ENCODE measurements around the gene LRRC70. TPM values are rescaled to one million over a fixed set of nuclear protein-coding genes. Genes with fewer than 3 reads are reported as not detected.
A peak's percentile ranks its signal among the peaks of the same experiment; 100 is the strongest.

LRRC70 gene
- total and polyA plus RNA-seq, 10 donors = 3.9 to 15.4 (median 10.1) TPM

DNA sequence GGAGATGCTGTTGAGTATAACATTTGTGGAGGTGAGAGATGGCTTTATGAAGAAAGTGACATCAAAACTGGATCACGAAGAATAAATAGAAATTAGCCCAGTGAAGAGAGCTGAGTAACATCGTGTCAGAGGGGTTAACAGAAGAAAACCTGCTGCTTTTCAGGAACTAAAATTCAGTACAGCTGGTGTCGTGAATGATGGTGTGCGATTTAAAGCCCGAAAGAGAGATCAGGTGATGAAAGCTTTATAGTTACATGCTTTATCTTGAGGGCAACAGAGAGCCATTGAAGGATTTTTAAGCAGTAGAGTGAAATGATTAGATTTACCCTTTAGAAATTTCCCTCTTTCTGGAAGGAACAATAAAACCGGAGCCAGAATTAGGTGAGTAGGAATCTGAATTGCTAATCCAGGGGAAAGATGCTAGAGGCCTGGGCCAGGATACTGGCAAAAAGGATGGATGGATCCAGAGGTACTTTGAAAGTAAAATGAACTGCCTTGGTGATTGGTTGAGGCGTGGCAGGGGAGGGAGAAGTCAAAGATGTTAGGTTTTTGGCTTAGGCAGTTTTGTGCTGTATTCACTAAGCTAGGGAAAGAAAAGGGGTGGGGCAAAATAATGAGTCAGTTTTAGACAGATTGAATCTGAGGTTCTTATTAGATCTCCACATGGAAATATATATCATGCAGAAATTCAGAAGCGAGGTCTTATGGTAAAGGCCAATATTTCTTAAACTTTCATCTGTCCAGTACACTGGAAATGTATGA is 3.4 kb downstream of the LRRC70 start:
- Histone ChIP-seq H3K36me3 (peaks cover 0 to 6% (median 0%) of the 10 kb centered on the region in 6 donors), H3K4me3 (peak overlapping the region in 2 of 8 donors; percentile 19 to 36), H3K27me3 (replicated peaks in 1 of 7) (no peaks in the 10 kb centered on the region), H3K27ac (peak overlapping the region in 6 of 8 donors; percentile 3 to 75 (median 54)), H3K4me1 (peaks cover 0 to 71% (median 23%) of the 10 kb centered on the region in 6 donors), H3K9me3 (no peaks in the 10 kb centered on the region)
- no peak for DNase-seq
- intact Hi-C loops (cut with DNase I; ENCODE audit: low total_unique reads) = no loop called here
- no peak for TF ChIP-seq POLR2A (IDR thresholded peaks at IDR 0.05)
- TF ChIP-seq, protein P1, sequence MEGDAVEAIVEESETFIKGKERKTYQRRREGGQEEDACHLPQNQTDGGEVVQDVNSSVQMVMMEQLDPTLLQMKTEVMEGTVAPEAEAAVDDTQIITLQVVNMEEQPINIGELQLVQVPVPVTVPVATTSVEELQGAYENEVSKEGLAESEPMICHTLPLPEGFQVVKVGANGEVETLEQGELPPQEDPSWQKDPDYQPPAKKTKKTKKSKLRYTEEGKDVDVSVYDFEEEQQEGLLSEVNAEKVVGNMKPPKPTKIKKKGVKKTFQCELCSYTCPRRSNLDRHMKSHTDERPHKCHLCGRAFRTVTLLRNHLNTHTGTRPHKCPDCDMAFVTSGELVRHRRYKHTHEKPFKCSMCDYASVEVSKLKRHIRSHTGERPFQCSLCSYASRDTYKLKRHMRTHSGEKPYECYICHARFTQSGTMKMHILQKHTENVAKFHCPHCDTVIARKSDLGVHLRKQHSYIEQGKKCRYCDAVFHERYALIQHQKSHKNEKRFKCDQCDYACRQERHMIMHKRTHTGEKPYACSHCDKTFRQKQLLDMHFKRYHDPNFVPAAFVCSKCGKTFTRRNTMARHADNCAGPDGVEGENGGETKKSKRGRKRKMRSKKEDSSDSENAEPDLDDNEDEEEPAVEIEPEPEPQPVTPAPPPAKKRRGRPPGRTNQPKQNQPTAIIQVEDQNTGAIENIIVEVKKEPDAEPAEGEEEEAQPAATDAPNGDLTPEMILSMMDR (IDR thresholded peaks at IDR 0.05 in 8 of 11, conservative IDR thresholded peaks at IDR 0.05 in 3 of 11) = no peak
- no peak for TF ChIP-seq POLR2AphosphoS5 (IDR thresholded peaks at IDR 0.05)
- WGBS, 5 donors = 41 to 56% (median 41%) methylated on average over 8 of the region's 8 CpGs

DNA sequence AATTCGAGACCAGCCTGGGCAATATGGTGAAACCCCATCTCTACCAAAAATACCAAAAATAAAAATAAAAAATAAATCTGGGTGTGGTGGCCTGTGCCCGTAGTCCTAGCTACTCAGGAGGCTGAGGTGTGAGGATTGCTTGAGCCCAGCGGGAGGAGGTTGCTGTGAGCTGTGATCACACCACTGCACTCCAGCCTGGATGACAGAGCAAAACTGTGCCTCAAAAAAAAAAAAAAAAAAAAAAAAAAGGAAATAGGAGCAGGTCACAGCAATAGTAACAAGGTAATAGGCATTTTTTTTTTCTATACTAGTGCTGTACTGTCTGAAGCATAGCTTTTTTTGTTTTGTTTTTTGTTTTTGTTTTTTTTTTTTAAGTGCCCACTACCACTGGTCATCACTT is 5.8 kb downstream of the LRRC70 start:
- H3K4me1 ChIP-seq = peaks cover 0 to 49% (median 7%) of the 10 kb centered on the region in 6 donors
- no peak for DNase-seq
- no peak overlapping the region for H3K4me3 ChIP-seq
- TF ChIP-seq POLR2A (IDR thresholded peaks at IDR 0.05) (no peak), POLR2AphosphoS5 (IDR thresholded peaks at IDR 0.05) (no peak)
- TF ChIP-seq, protein P1 (IDR thresholded peaks at IDR 0.05 in 8 of 11, conservative IDR thresholded peaks at IDR 0.05 in 3 of 11) = no peak
- H3K36me3 ChIP-seq = peaks cover 0 to 22% (median 2%) of the 10 kb centered on the region in 6 donors
- peak overlapping the region in 1 of 8 donors; percentile 64 for H3K27ac ChIP-seq
- 86 to 95% (median 93%) methylated on average over 3 of the region's 3 CpGs for WGBS, 5 donors
- intact Hi-C loops (cut with DNase I; ENCODE audit: low total_unique reads) = no loop called here
- H3K27me3 ChIP-seq (replicated peaks in 1 of 7) = no peaks in the 10 kb centered on the region
- no peaks in the 10 kb centered on the region for H3K9me3 ChIP-seq

DNA sequence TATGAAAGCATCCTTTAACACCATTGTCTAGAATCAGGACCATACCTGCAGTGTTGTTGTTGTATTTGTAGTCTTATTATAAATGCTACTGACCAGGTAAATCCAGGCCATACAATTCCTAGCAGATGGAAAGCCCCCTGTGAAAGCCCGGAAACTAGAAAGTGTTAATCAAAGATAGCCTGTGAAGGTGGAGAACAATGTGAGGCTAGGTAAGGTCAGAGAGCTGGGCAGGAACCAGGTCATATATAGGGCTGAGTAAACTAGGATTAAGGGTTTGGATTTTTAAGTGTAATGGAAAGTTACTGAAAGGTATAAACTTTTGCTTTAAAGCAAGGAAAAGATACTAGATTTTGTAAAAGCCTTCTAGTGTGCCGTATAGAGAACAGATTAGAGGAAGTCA is 6.7 kb downstream of the LRRC70 start:
- DNase-seq = no peak
- Histone ChIP-seq H3K9me3 (no peaks in the 10 kb centered on the region), H3K4me3 (no peak overlapping the region), H3K27ac (peak overlapping the region in 7 of 8 donors; percentile 21 to 66 (median 44)), H3K4me1 (peaks cover 0 to 41% (median 7%) of the 10 kb centered on the region in 6 donors), H3K36me3 (peaks cover 0 to 21% (median 2%) of the 10 kb centered on the region in 6 donors), H3K27me3 (replicated peaks in 1 of 7) (no peaks in the 10 kb centered on the region)
- no peak for TF ChIP-seq POLR2A (IDR thresholded peaks at IDR 0.05)
- no peak for TF ChIP-seq POLR2AphosphoS5 (IDR thresholded peaks at IDR 0.05)
- TF ChIP-seq, protein P1 (IDR thresholded peaks at IDR 0.05 in 8 of 11, conservative IDR thresholded peaks at IDR 0.05 in 3 of 11) = no peak
- WGBS, 5 donors = 52 to 71% (median 63%) methylated on average over 2 of the region's 2 CpGs
- intact Hi-C loops (cut with DNase I; ENCODE audit: low total_unique reads) = no loop called here

DNA sequence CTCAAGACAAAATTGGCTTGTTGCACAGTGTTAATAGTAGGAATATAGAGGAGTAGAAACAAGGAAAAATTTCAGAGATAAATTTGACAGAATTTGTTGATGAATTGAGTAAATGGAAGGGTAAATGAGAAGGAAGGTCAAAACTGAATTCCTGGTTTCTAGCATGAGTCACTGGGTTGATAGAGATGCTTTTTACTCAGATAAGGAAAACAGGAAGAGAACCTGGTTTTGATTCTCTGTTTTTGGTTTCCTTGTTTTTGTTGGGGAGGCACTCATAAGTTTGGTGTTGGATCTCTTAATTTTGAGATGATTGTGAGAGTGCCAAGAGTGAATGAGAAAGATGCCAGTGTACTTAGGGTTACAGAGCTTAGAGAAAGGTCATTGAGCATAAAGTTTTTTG is 7.1 kb downstream of the LRRC70 start:
- Histone ChIP-seq H3K36me3 (peaks cover 0 to 17% (median 2%) of the 10 kb centered on the region in 6 donors), H3K27me3 (replicated peaks in 1 of 7) (no peaks in the 10 kb centered on the region), H3K4me3 (no peak overlapping the region), H3K27ac (peak overlapping the region in 7 of 8 donors; percentile 21 to 66 (median 44)), H3K9me3 (no peaks in the 10 kb centered on the region), H3K4me1 (peaks cover 0 to 36% (median 7%) of the 10 kb centered on the region in 6 donors)
- DNase-seq = no peak
- intact Hi-C loops (cut with DNase I; ENCODE audit: low total_unique reads) = no loop called here
- TF ChIP-seq POLR2AphosphoS5 (IDR thresholded peaks at IDR 0.05) (no peak), POLR2A (IDR thresholded peaks at IDR 0.05) (no peak)
- TF ChIP-seq, protein P1 (IDR thresholded peaks at IDR 0.05 in 8 of 11, conservative IDR thresholded peaks at IDR 0.05 in 3 of 11) = no peak
